ENCODE results near the gene HMG20A.

HMG20A gene

DNA sequence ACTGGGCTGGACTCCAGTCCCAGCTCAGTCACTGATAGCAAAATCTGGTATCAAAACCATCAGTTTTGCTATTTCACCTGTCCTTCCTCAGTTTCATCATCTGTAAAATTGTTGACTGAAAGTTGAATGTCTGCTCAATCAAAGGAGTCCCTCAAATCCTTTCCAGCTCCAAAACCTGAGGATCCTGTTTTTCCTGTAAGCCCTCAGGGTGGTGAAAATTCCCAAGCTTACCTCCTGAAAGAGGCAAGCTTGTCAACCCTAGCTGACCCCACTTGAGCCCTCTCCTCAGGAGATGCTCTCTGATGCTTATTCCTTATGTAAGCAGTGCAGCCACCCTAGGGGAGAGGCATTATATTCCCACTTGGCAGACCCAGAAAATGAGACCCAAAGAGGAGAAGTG, 82.6 kb downstream of the HMG20A start:
- no peak for DNase-seq

DNA sequence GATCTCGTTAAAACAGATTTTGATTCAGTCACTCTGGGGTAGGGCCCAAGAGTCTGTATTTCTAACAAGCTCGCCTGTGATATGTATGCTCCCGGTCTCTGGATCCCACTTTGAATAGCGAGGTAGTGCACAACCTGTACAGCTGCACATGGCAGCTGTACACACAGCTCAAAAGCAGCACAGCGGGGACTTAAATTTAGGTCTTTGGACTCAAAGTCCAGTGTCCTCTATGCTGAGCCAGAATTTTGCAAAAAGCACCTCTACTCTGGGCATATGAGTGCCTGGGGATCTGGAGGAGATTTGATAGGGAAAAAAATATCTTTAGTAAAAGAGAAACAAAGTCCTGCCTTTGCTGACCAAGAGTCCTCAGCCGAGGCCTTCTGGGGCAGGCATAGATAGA, 83.1 kb downstream of the HMG20A start:
- no peak for DNase-seq

DNA sequence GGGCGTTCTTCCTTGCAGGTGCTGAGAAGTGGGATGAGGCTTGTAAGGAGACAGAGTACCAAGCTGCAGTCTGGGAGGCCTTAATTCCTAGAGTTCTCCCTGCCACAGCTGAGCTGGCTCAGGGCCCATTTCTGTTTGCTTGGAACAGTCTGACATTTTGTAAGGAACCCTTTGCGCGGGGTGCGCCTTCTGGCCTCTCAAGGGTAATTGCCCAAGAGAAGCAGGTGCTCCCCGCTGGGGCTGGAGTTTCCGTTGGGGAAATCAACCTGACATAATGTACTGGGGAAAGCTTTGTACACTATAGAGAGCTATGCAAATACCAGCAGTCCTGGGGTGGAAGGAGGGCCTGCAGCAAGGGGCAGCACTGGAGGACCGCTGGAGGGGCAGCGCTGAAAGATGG, 83.6 kb downstream of the HMG20A start:
- peak; percentile 60 to 94 for DNase-seq

DNA sequence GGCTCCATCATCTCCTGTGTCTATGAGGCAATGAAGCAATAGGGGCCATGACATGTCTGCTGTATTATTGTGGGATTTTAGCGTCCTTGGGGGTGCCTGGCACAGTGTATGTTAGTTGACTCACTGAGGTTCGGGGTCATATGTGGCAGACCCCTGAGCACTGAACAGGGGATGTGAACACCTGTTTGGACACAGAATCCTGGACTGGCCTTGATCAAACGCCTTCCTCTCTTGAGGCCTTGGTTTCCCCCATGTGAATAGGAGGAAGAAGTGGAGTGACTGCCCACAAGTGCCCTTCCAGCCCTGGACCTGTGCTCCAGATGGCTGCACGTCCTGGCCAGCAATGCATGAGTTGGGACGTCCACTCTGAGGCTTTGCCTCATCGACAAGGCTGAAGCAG, 84.2 kb downstream of the HMG20A start:
- no peak for DNase-seq

DNA sequence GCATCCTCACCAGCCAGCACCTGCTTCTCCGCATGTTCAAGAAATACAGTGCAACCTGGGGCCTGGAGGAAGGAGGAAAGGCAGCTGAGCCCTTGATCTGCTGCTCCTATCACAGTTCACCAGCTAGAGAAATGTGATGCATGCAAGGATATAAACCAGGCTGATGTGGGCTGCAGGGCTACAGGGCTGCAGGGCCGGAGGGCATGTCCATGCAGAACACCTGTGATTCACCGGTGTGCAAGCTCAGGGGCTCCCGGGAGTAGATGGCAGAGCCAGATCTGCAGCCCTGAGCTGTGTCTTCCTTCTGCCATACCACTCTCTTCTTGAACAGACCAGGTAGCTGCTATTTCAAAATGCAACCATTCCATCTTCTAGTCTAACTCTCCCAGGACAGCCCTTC, 84.9 kb downstream of the HMG20A start:
- DNase-seq, result no peak

DNA sequence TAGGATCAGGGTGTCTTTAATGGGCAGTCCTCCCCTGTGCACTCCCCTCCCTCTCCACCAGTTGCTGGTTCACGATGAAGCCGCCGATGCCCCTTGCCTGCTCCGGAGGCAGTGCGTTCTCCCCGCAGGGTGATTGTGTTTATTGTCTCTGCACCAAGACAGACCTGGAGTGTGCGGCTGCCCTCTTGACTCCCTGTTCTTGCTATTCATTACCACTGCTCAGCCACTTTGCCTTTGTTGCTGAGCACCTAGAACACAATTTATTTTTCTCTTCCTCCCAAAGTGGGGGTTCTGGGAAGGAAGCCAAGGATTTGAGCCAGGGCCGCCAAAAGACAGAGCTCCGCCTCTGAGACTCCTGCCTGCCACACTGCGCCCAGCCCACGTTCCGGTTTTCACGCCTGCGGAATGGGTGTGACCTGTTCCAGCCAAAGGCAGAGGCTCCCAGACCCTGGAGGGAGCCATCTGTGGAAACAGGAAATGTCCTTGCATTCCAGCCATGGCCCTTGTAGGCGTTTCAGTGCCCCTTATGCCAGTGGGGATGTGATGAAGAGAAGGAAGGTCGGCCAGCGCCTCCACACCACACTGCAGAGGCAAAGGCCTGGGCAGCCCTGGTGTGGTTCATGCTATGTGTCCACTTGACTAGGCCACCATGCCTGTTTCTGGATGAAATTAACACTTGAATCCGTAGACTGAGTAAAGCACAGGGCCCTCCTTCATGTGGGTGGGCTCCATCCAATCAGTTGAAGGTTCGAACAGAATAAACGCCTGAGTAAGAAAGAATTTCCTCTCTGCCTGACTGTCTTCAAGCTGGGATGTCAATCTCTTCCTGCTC, 85.8 kb downstream of the HMG20A start:
- peak in 1 of 2 experiments; percentile 11 for DNase-seq

DNA sequence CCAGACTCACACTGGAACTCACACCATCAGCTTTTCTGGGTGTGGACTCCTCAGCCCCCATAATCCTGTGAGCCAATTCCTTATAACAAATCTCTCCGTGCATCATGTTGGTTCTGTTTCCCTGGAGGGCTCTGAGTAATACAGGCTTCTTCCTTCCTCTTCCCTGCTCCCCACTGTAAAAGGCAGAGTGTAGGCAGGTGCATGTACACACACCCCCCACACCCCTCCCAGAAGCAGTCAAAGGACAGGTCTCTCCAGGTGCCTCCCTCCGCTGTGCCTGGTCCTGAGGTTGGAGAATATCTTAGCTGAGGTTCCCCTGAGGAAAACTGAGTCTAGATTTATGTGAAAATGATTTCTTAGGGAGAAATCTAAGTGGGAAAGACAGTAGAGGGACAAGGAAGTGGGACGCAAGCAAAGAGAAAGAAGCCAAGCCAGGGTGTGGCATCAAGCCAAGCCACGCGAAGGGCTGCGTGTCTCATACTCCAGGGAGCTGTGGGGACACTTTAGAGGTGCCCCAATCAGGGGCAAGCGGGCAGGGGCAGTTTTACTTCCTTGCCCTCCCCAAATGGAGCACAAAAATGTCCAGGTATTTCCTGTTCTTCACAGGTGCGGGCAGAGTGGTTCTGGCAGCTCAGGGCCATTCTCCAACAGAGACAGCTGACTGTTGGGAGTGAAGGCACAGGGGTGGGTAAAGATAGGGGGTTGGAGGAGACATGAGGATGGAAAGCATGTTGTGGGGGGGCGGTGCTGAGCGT, 86.6 kb downstream of the HMG20A start:
- peak in 1 of 2 experiments; percentile 16 for DNase-seq

DNA sequence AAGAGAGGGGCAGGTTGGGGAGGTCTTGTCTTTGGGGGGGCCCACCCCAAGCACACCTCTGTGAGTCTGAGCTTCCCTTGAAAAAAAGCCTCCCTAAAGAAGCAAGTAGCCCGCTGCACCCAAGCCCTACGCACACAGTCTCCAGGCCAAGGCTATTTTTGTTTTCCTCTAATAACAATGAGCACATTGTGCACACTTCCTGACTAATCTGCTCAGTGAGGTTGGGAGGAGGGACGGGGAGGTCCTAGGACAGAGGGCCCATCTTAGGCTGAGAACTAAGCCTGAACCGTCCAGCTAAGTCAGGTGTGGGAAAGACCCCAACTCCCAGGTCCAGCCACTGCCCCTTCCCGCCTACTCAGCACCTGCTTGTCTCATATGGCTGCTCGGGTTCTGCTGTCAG, 87.2 kb downstream of the HMG20A start:
- DNase-seq, result no peak

DNA sequence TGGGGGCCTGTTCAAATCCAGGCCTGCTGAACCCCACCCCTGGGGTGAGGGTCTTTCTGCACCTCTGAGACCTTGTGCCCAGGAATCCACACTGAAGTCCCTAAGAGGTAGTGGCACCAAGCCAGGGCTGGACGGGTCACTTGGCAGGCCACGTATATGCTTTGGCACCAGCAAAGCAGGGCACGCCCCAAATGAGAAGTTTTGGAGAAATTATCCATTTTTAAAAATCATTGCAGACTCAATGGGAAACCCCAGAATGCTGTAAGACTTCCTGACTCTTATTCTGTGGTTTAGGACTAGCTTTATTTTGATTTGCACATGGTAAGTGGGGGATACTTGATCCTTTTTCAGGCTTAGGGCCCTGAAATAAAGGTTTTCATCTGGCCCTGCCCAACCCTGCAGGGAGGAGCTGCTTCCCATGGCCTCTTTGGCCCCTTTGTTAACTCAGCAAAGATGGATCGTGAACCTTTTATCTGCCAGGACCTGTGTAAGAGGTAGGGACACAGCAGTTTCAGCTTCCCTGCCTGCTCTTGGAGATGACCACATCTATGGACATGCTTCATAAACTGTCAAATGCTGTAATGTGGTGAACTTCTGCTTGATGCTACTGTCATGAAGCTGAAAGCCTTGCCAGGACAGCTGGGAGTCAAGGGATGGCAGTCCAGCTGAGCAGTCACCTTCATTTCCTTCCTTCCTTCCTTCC, 88.0 kb downstream of the HMG20A start:
- no peak for DNase-seq

DNA sequence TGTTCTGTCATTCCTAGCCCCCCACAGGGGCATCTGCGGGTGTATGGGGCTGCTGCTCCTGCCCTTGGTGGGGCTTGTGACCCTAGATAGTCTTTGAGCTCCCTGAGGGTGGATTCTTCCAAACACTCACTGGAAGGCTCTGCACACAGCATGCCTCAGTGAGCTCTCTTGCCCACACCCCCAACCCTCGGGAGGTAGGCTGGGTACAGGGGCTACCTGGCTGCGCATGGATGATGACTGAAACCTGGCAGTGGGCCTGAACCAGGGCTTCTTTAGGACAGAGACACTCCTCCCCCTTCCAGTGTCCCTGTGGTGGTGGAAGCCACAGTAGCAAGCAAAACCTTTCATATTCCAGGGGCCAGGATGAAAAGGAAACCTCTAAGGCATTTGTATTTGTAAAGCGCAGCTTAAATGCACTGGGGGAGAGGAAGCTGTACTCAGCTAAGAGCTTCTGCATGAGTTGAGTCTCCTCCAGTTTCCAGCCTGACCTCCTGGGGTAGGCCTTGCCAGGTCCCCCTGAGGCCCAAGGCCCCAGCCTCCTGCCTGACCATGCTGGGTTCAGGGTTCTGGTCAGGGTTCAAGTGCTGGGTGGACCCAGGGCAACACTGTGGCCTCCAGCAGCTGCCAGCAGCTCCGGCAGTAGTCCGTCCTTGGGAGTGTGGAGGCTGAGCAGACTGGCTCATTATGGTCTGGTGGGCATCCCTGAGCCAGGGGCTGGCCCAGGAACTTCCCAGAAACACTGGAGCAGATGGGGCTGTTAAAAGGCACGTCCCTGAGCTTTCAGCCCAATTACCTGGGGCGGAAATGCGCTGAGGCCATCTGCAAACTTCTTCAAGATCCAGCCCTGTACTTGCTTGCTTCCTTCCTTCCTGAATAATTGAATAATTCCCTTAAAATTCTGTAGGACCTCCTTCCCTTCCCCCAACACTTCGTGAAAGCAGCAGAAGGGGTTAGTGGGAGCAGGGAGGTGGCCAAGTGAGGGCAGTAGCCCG, 89.7 kb downstream of the HMG20A start:
- peak; percentile 20 to 80 for DNase-seq

DNA sequence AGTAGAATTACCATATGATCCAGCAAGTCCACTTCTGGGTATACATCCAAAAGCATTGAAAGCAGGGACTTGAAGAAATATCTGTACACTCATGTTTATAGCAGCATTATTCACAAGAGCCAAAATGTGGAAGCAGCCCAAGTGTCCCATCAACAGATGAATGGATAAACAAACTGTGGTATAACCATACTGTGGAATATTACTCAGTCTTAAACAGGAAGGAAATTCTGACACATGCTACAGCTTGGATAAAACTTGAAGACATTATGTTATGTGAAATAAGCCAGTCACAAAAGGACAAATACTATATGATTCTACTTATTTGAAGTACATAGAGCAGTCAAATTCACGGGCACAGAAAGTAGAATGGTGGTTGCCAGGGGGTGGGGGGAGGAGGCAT, 91.2 kb downstream of the HMG20A start:
- DNase-seq, result no peak

DNA sequence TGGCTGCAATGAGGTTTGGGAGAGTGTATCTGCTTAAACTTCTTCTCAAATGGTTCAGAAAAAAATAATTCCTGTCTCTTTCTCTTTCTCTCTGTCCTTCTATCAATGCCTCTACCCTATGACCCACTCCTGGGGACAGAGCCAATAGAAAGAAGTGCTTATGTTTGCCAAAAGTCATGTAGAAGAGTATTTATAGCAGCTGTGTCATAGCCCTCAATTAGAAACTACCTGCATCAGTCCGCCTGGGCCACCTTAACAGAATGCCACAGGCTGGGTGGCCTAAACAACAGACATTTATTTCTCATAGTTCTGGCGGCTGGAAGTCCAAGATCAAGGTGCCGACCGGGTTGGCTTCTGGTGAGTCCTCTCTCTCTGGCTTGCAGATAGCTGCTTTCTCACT, 92.5 kb downstream of the HMG20A start:
- no peak for DNase-seq

DNA sequence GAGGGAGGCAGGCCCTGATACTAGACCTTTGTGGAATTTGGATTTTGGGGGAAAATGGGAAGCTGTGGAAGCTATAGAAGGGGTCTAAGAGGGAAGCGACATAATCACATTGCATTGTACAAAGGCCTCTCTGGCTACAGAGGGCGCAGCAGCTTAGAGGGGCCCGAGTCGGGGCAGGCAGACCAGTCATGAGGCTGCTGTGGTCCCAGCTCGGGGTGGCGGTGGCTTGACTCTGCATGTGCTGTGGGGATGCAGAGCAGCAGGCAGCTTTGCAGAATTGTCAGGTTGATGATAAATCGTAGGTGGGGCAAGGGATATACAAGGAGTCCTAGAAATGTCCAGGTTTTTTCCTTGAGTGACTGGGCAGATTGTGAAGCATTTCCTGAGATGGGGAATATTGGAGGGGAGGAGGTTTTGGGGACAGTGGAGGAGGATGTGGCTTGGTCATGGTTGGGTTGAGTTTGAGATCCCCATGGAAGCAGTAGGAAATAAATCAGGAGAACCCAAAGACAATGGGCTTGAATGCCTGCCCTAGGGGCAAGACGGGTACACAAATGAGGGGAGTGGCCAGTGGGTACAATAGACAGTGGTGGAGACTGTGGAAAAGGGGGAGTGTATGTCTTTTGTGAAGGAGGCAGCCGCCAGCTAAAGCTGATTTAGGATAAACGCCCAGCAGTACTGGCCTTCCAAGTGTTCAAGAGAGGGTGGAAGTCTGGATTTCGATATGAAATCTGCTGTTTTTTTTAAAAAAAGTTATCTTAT, 94.1 kb downstream of the HMG20A start:
- DNase-seq, result no peak

DNA sequence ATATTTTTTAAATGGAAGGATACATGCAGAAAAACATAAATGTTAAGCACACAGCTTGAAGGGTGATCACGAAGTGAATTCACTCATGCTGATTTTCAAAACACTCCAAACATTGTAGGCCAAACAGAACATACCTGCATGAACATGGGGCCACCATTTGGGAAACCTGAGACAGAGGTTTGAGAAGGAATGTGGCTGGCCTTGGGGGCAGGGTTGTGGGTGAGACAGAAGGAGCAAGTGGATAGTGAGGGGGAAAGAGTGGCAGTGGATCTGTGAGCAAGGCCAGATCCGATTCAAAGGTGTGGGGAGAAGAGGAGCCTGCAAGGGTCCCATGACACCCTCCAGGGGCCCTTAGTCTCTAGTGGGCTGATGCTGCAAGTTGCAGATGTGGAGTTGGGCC, 94.9 kb downstream of the HMG20A start:
- DNase-seq, result no peak

DNA sequence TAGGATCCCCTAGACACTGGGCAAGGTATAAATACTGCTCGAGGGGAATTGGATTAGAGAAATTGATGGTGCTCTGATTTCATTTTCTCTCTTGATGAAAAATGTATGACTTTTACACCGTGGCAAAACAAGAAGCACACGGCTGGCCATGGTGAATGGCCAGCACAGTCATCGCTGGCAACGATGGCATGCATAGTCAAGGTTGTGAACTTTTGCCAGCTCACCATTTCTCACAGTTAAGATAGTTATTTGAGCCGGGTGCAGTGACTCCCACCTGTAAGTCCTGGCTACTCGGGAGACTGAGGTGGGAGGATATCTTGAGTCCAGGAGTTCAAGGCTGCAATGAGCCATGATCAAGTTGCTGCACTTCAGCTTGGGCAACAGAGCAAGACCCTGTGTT, 95.4 kb downstream of the HMG20A start:
- DNase-seq, result no peak

DNA sequence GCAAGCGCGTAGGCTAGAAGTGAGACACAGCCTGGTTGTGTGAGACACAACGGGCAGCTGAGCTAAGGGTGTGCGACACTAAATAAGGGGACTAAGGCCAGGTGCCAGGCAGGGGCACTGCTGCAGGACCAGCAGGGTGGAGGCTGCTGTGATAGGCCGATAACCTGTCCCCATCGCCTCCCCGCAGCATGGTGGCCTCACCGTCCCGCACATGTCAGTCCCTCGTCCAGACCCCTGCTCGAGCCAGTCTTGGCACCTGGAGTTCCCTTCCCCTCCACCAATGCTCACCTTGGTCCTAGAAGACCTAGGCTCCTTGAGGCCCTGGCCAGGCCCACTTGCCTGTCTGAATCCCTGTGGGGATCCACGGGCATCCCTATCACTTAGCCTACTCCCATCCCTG, 96.1 kb downstream of the HMG20A start:
- DNase-seq, result no peak

DNA sequence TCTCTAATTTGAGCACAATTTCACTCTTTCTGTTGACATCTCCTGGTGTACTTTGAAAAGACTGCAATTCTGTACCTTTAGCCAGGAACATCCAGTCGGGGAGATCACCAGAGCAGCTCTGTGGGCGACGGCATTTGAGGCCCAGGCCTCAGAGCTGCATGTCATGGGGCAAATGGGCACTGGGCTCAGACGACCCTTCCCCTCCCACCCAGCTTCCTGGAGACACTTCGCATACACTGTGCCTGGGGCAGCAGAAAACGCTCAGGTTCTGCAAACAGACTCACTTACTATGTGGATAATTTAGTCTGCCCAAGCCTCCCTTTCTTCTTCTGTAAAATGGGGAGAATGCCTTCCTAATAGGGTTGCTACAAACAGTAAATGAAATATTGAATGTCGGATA, 96.9 kb downstream of the HMG20A start:
- DNase-seq, result no peak

DNA sequence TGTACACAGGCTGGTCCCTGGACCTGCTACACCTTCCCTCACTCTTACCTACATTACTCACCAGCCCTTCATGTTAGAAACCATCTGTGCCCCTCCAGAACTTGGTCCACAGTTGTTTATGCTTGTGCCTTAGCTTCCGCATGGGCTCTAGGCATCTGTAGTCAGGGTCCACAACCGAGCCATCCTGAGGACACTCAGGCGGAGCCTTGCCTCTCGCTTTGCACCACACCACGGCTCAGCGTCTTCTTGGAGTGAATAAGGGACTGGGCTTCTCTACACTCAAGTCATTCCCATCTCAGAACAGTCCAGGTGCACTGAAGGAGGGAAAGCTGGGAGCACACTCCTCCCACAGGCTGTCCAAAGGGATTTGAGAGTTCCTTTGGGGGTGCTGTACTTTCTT, 97.8 kb downstream of the HMG20A start:
- DNase-seq, result no peak

DNA sequence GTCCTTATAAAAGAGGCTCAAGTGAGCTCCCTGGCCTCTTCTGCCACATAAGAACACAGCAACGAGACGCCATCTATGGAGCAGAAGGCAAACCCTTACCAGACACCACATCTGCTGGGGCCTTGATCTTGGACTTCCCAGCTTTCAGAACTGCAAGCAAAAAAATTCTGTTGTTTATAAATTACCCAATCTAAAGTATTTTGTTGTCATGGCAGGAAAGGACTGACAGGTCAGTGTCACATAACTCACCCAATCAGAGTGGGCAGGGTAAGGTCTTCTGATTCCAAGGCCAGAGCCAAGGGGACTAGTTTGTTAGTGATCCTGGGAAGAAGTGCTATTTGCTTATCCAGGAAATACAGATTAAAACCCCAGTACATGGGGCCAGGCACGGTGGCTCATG, 98.9 kb downstream of the HMG20A start:
- DNase-seq, result no peak

DNA sequence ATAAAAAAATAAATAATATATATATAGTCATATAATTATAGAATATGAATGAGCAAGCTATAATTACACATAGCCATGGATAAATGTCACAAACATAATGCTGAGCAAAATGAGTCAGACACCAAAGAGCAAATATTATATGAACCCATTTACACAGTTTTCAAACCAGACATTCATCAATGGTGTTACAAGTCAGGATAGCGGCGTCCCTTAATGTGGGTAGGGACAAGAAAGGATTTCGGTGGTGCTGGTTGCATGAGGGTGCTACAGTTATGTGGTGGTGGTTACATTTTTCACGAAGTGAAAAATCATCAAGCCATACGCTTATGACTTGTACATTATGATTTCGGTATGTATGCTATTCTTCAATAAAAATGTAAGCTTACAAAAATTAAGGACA, 100.5 kb downstream of the HMG20A start:
- no peak for DNase-seq

DNA sequence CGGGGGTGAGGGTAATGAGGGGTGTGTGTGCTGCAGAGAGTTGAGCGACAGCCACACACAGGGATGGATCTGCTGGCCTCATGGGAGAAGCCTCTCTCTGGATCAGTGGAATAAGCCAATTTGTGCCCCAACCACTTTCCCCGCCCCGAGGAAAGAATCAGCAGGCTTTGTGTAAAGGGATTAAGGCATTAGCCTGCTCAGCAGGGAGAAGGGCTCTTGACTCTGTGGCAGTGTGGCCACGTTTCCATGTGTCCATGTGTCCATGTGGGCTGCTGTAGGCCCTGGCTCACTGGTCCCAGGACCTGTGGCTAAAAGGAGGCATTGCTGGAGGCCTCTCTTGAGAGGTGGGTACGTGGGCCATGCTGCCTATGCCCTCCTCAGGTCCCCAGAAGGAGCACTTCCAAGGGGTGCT, 104.7 kb downstream of the HMG20A start:
- no peak for DNase-seq

Data from NCI-H446 (cell line).